HG02610 (cell line): ENCODE data around the gene RPL26.
"Not testable (repeated sequence)": the region's sequence is repeated elsewhere in the genome, so short reads cannot be mapped to it uniquely, and the experiment has no call there.

ENCODE experiments used
- ATAC-seq: cut with Tn5 transposase; IDR thresholded peaks from one replicate; pipeline ENCODE4 v1.9.1; 2021; ENCODE audit warnings: mild to moderate bottlenecking, moderate library complexity; ENCODE audit not compliant: unreplicated experiment

RPL26 gene

DNA sequence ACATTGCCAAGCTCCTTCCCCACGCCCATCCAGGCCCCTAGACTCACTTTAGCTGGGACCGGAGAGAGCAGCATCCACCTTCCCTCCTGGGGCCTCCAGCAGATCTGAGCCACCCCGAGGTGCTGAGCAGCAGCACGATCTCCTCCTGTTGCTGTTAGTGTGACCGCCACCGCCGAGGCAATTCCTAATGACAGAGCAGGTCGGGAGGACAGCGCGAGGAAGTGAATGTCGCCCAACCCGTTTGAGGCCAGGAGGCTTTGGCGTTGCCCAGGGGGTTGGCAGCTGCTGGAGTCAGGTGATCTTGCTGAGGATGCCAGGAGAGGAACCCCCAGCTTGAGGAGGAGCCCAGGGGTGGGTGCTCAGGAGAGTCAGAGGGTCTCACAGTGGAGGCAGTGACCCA, 14.6 kb upstream of the RPL26 start, which contains the start of gene RNF222:
TSS of gene RNF222 (minus strand) at position 192 of the 400 bp plus-strand sequence. CDS start 4,366 bp downstream, outside the sequence.
- ATAC-seq = no peak

DNA sequence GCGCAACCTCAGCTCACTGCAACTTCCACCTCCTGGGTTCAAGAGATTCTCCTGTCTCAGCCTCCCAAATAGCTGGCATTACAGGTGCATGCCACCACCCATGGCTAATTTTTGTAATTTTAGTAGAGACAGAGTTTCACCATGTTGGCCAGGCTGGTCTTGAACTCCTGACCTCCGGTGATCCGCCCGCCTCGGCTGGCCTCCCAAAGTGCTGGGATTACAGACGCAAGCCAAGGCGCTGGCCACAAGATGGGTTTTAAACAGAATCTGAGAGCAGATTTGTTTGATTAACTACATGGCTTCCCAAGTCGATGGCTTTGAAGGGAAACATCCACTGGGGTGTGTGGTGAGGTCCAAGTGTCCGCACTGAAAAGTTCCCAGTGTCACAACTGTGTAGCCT, 11.5 kb upstream of the RPL26 start:
- not testable (repeated sequence) for ATAC-seq

DNA sequence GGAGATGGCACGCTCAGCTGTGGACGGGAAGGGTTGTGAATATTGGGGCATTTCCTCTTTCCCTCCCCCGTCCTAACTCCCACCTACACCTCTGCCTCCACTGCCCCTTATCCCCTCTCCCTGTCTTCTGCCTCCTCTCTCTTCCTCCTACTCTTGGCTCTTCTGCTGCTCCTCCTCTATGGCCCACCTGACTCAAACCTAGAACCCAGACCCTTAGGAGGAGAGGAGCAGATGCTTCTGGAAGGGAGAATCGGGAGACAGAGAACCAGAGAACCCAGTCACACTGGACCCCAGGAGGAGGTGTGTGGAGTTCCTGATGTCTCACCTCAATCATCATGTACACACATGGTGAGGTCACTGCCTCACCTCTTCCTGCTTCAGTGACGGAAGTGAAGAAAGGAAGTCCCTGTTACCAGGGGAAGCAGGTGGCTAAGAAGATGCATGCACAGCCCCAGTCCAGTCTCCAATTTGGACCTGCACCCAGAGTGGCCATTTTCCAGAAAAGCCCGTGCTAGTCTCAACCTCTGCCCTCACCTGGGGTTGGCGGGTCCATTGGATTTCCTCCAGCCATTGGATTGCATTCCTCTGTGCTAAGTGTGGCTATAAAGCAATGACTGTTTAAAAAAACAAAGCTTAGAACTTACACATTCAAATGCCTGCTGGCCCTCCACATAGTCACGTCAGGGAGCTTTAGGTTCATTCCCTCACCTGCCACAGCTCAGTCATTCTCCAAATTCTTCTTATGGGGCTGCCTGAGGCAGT, 10.7 kb upstream of the RPL26 start:
- no peak for ATAC-seq

DNA sequence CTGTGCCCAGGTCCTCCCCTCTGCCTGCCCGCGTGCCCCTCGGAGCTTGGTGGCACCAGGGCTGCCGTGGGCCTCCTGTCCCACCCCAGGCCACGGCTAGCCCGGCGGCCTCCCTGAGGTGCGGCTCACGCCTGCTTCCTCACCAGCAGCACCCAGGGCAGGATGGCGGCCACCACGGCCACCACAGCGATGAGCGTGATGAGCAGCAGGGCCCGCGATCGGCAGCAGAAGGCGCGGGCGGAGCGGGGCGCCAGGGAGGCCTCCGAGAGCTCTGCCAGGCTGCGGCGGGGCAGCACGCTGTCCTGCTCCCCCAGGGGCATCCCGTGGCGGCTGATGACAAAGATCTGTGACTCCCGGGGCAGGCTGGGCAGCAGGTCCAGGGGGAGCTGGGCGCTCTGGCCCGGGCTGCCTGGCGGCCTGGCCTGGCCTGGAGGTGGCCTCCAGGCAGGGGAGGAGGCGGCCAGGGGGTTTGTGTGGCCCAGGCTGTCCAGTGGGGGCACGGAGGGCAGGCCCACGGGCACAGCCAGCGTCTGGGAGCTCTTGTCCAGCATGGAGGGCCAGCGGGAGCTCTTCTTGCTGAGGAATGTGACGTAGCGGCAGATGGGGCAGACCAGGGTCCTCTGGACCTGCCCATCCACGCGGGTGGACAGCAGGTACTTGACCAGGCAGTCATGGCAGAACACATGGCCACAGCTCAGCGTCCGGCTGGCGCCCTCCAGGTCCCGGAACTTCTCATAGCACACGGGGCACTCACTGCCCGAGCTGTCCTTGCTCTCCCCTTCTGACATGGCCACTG, 9.9 kb upstream of the RPL26 start:
- no peak for ATAC-seq

DNA sequence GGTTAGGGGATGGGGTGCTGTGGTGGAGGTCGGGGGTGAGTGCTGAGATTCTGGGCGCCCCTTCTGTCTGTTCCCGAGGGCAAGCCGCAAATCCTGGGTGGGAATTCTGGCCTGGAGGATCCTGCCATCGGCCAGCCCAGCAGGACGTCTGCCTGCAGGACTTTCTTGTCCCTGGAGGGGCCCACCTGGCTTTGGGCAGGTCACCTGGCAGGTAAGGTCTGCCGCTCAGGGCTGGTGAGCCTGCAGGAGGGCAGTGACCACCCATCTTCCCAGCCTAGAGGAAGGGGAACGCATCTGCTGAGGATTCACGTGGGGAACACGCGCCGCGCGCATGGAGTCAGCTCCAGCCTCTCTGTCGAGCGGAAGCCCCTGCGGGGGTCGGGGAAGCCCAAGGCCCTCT, 9.3 kb upstream of the RPL26 start:
- ATAC-seq = no peak

DNA sequence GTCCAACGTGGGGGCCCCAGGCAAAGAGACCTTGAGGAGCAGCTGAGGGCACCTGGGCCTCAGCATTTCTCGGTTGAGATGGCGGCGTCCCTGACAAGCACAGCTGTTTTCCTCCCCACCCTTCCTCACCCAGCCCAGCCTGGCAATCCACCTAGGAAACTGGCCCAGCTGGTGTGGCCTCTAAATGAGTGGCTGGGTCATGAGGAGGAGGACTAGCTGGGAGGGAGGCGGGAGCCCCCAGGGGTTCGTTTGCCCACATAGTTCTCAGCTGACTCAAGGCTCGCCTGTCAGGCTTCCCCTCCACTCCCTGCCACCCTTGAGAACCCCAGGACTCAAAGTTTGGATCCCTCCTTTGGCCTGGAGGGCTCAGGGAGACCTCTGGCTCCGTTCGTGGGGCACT, 8.7 kb upstream of the RPL26 start:
- ATAC-seq = no peak

DNA sequence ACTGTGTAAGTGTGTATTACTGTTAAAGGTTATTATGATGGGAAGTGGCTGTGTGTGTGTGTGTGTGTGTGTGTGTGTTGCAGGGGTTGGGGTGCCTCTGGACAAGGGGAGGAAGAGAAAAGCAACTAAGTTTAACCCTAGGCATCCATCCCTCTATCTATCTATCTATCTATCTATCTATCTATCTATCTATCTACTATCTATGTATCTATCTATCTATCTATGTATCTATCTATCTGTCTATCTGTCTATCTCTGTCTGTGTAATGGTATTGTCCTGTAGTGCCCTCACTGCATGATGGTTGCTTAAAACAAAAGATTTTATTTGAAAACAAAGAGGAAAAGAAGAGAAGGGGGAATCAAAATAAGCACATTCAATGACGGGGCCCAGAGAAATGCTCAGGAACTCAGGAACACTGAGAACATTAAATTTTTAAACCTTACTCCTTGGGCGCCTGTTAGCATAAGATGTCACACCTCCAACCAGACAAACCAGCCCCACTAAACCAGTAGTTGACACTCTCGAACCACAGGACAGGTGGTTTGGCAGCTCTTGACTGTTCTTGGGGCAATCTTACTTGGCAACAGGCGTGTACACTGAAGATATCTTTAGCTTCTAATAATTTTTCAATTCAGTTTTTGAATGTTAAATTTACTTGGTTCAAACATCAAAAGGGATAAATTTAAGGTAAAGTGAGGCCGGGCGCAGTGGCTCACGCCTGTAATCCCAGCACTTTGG, 5.1 kb upstream of the RPL26 start:
- ATAC-seq = no peak

DNA sequence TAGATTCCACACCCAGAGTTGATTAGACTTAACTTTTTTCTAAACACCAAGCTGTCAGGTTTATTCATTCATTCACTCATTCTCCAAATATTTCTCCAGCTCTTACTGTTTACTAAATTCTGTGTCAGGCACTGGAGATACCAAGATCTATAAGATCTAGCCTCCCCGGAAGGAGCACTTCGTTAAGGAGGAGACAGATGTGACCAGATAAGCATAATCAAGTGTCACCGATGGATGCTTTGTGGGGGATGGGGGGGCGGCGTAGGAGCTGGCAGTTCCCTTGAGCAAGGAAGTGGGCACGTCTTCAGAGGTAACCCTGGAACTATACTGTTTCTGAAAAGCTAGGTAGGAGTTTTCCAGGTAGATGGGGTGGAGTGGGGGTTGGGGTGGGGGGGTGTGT, 3.8 kb upstream of the RPL26 start:
- ATAC-seq = no peak

DNA sequence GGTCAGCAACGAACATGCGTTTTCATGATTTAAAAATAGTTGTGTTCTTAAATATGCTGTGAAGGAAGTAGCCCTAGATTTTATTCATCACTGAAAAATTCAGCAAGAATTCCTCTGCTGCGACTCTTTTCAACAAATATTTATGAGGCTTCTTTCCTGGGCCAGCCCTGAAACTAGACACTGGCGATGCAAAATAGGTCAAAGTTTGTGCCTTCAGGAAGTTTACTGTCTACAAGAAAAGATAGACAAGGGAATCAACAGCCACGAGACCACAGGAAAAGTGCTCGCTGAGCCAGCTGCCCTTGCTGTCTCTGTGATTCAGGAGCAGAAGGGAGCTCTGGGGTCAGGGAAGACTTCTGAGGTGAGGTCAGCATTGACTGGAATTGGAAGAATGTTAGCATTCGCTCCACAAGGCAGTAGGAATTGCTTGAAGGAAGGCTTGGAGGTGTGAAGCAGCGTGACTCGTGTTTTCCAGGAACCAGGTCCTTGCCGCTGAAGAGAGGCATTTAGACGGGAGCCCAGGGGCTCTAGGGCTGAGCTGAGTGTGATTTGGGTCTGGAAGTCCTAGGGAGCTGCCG, 1.9 kb upstream of the RPL26 start:
- ATAC-seq = no peak

DNA sequence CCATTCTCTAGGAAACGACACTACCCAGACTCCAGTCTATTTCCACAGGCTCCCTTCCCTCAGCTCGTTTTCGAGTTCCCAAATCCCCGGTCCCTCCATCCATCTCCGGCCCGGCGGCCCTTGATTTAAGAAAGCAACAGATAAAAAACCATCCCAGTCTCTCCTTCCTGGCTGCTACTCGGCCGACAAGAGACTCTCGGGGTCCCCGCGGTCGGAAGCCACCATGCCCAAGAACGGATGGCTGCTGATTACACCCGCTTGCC, 182 bp downstream of the RPL26 start:
- ATAC-seq = no peak

DNA sequence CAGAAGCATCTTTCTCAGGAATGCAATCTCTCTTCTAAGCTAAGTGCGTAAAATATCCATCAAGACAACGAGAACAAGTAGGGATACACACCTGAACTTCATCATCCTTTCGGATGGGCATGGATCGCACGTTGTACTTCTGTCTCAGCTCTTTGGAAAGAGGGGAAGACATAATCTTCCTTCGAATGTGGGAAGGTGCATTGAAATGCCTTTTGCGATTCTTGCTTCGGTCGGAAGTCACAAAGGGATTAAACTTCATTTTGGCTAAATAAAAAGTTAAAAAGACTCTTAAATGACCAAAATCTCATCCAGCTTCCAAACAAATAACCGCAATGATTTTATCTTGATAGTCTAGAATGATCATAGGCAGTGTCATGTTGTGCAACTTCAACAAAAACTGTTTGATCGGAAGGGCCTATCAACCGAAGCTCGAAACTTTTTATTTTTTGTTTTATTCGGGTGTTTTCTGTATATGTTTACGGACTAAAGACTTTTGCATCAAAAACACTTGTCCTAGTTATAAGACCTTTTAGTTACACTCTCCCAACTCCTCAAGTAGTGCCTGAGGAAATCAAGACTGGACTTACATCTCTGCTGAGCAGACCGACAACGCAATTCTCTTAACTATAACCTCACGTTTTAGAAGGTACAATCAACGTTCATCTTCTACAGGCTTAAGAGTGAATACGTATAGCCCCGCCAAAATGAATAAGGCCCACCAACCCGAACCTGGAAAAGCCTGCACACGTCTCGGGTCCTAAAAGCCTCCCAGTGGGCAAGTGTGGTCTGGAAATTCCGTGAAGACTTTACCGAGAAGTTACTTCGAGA, 727 bp downstream of the RPL26 start:
- no peak for ATAC-seq

DNA sequence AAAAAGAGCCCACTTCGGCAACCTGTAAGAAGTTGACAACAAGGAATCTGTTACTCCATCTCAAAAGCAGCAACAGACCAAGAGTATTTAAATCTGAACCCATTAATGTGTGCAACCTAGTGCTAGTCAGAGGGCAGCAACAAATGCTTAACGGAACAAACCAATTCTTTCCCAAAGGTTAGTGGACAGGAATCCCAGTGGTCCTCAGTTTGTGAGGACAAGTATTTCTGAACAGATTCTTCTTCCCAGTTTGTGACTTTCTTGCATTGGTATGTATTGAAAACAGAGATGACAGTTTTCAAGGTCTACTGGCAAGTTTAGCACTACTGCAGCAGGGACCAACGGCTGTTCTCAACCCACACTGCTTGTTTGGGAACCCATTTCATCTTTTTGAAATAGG, 2.9 kb downstream of the RPL26 start:
- no peak for ATAC-seq

DNA sequence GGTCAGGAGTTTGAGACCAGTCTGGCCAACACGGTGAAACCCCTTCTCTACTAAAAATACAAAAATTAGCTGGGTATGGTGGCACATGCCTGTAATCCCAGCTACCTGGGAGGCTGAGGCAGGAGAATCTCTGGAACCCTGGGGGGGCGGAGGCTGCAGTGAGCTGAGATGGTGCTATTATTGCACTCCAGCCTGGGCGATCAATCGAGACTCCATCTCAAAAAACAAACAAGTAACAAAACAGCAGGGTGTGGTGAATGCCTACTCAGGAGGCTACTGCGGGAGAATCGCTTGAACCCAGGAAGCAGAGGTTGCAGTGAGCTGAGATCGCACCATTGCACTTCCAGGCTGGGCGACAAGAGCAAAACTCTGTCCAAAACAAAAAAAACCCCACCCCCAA, 4.9 kb downstream of the RPL26 start:
- ATAC-seq = not testable (repeated sequence)

DNA sequence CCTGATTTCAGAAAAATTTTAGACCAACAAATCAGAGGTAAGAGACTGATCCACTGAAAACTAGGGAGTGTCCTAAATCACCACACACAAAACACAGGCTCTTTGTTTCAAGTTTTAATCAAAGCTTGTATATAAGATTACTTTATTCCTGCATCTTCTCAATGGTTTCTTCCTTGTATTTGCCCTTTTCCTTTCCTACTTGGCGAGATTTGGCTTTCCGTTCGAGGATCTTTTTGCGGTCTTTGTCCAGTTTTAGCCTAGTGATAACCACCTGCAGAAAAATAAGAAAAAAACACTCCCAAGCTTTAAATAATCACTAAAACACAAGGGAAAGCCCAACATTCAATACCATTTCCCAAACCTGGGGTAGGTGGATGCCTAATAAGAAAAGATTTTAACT, 5.6 kb downstream of the RPL26 start:
- ATAC-seq = no peak

DNA sequence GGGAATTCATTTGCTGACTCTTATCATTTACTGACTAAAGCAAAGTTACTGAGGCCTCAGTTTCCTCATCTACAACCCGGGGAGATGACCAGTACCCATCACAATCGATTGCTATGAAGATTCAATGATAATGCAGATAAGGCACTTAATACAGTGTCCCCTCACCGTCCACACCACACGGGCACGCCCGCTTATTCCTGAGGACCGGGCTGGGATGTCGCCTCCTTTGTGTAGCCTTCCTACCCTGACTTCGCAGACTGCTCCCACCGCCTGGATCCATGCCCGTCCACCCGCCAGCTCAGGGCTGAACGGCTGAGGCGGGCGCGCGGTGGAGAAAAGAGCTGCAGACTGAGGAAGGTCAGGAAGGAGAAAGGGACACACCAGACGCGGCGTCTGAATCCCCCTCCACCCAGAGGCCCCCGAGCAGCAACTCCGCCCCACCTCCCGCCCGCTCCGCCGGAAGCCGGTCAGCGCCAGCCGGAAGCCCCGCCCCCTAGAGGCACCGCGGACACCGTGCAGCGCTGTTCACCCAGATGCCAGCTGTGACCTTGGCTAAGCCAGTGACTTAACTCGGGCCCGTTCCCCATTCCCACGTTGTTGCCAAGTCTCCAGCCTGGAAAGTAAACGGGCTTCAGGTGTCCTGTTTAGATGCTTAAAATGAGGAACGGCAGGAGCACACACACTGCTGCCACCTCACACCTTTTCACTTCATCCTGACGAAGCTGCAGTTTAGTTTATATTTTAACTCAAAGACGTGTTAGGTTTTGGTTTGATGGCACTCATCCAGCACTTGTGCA, 6.5 kb downstream of the RPL26 start, which contains the start of gene KRABD2:
TSS of gene KRABD2 (minus strand) at position 434 of the 797 bp plus-strand sequence.
- peak; percentile 93 for ATAC-seq

DNA sequence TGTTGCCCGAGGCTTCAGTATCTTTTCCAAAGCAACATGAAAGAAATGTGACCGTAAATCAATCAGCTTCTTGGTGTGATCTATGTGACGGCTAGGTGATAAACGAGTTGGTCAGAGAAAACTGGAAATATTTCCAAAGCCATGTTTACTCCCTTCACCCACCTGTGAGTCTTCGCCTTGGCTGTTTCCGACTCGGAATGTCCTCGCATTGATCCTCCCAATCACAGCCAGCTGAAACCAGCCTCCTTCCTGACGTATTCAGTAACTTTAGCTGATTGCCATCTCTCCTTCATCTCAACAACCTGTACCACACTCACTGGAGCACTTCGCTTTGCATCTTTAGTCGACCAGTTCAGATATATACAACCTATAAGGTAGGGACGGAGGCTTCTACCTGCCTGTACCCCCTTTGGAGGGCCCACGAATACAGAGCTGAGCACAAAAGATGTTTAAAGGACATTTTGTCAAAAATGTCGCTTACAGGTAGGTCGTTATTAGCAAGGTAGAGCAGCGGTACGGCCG, 7.2 kb downstream of the RPL26 start:
- peak; percentile 8 for ATAC-seq

DNA sequence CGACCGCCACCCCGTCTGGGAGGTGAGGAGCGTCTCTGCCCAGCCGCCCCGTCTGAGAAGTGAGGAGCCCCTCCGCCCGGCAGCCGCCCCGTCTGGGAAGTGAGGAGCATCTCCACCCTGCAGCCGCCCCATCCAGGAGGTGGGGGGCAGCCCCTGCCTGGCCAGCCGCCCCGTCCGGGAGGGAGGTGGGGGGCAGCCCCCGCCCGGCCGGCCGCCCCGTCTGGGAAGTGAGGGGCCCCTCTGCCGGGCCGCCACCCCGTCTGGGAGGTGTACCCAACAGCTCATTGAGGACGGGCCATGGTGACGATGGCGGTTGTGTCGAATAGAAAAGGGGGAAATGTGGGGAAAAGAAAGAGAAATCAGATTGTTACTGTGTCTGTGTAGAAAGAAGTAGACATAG, 9.1 kb downstream of the RPL26 start:
- ATAC-seq = not testable (repeated sequence)

DNA sequence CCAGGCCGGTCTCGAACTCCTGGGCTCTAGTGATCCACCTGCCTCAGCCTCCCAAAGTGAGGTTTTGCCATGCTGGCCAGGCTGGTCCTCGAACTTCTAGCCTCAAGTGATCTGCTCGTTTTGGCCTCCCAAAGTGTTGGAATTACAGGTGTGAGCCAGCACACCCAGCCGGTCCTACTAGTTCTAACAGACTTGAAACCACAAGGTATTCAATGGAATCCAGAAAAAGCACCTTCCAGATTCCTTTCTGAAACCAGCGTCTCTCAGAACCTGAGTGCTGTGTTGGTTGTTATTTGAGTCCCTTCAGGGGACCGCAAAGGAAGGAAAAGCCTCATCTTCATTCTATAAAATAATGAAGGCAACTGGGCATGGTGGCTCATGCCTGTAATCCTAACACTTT, 10.6 kb downstream of the RPL26 start:
- no peak for ATAC-seq

DNA sequence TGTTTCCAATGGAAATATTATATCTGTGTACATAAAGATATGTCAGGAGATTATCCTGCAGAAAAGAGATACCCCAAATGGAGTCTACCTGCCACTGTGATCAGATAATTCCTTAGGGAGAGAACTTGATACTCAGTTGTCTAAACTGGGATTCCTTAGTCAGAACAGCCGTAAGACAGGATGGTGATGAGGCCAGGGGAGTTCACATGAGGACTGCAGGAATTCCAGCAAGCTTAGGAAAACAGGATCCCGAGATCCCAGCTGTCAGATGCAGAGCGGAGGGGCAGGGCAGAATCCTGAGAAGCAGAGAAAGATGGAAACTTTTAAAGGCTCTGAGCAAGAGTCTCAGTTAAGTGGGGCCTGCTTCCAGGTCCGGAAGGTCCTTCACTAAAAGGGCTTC, 11.2 kb downstream of the RPL26 start:
- no peak for ATAC-seq
